Stomach (tissue), 4 donors: ENCODE results near the gene ABCC10.

ENCODE experiments used
- CTCF ChIP-seq, 7 experiments: fragments of 450-650 bp in 4 of 7; fragments of 200-600 bp in 3 of 7; sonication (generic) in 3 of 7; IDR thresholded peaks; one replicate each; pipeline ENCODE4 v1.5.1; 2016 to 2019; ENCODE audit warnings: antibody characterized with exemption in 7 of 7, control low read depth in 2 of 7, mild to moderate bottlenecking in 1 of 7
- POLR2AphosphoS5 ChIP-seq, 3 donors: sonication (generic); formaldehyde crosslinking; IDR thresholded peaks; one replicate each; pipeline ENCODE4 v1.6.1; 2016; ENCODE audit warnings: antibody characterized with exemption in 3 of 3

GRCh38 chr6:43457643-43458042 lies 30.3 kb downstream of the ABCC10 start:
- TF ChIP-seq CTCF (IDR thresholded peaks at IDR 0.05), result no peak
- no peak for TF ChIP-seq POLR2AphosphoS5 (IDR thresholded peaks at IDR 0.05)
